Neural cell (in vitro differentiated cells): ENCODE results near the gene THYN1.

Experiments
- EP300 ChIP-seq: fragments of 450-650 bp; conservative IDR thresholded peaks from 2 replicates; pipeline ENCODE4 v1.6.1; 2014; ENCODE audit warnings: antibody characterized with exemption, mild to moderate bottlenecking, moderate library complexity; ENCODE audit not compliant: poor library complexity, severe bottlenecking
- EZH2 ChIP-seq: fragments of 200-600, 300-800 bp; shearing (Covaris generic), sonication (generic); IDR thresholded peaks from 2 replicates; pipeline ENCODE4 v1.6.1; 2014; ENCODE audit warnings: antibody characterized with exemption, low read length, borderline replicate concordance, mild to moderate bottlenecking; ENCODE audit not compliant: insufficient read depth, poor library complexity, severe bottlenecking
- MXI1 ChIP-seq: fragments of 450-650 bp; conservative IDR thresholded peaks from 2 replicates; pipeline ENCODE4 v1.6.1; 2014; ENCODE audit warnings: antibody characterized with exemption, mild to moderate bottlenecking; ENCODE audit not compliant: poor library complexity, severe bottlenecking
- POLR2AphosphoS5 ChIP-seq: IDR thresholded peaks from 2 replicates; pipeline ENCODE4 v1.6.1; 2012
- RAD21 ChIP-seq: fragments of 450-650 bp; conservative IDR thresholded peaks from 2 replicates; pipeline ENCODE4 v1.6.1; 2014; ENCODE audit warnings: antibody characterized with exemption, mild to moderate bottlenecking, moderate library complexity
- SMC3 ChIP-seq: fragments of 450-650 bp; conservative IDR thresholded peaks from 2 replicates; pipeline ENCODE4 v1.6.1; 2014; ENCODE audit warnings: antibody characterized with exemption, mild to moderate bottlenecking, moderate library complexity; ENCODE audit not compliant: poor library complexity
- TAF1 ChIP-seq: IDR thresholded peaks from 2 replicates; pipeline ENCODE4 v1.6.1; 2012; ENCODE audit warnings: low read depth
- TF ChIP-seq, protein P1 (sequence below): fragments of 450-650 bp; IDR thresholded peaks from 2 replicates; pipeline ENCODE4 v1.5.1; 2014; ENCODE audit warnings: antibody characterized with exemption, mild to moderate bottlenecking, moderate library complexity; ENCODE audit not compliant: poor library complexity, severe bottlenecking
- TF ChIP-seq, protein P2 (sequence below): IDR thresholded peaks from 2 replicates; pipeline ENCODE4 v1.6.1; 2012; ENCODE audit warnings: borderline replicate concordance

DNA sequence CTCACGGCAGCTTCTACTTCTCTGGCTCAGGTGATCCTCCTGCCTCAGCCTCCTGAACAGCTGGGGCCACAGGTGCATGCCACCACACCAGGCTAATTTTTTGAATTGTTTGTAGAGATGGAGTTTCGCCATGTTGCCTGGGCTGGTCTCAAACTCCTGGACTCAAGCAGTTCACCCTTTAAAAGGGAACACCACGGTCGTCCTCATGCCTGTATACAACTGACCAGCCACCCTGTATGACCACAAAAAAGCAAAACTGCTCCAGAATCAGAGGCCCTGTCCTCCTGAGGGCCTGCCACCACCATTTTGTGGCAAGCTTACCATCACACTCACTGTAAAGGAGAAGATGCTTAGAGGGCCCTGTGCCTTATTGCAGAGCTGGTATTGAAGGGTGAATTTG, 25.2 kb upstream of the THYN1 start:
- TF ChIP-seq, protein P1, sequence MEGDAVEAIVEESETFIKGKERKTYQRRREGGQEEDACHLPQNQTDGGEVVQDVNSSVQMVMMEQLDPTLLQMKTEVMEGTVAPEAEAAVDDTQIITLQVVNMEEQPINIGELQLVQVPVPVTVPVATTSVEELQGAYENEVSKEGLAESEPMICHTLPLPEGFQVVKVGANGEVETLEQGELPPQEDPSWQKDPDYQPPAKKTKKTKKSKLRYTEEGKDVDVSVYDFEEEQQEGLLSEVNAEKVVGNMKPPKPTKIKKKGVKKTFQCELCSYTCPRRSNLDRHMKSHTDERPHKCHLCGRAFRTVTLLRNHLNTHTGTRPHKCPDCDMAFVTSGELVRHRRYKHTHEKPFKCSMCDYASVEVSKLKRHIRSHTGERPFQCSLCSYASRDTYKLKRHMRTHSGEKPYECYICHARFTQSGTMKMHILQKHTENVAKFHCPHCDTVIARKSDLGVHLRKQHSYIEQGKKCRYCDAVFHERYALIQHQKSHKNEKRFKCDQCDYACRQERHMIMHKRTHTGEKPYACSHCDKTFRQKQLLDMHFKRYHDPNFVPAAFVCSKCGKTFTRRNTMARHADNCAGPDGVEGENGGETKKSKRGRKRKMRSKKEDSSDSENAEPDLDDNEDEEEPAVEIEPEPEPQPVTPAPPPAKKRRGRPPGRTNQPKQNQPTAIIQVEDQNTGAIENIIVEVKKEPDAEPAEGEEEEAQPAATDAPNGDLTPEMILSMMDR: no peak
- TF ChIP-seq RAD21 (no peak), EZH2 (no peak), EP300 (no peak), POLR2AphosphoS5 (no peak), TAF1 (no peak), MXI1 (no peak), SMC3 (no peak)
- TF ChIP-seq, protein P2, sequence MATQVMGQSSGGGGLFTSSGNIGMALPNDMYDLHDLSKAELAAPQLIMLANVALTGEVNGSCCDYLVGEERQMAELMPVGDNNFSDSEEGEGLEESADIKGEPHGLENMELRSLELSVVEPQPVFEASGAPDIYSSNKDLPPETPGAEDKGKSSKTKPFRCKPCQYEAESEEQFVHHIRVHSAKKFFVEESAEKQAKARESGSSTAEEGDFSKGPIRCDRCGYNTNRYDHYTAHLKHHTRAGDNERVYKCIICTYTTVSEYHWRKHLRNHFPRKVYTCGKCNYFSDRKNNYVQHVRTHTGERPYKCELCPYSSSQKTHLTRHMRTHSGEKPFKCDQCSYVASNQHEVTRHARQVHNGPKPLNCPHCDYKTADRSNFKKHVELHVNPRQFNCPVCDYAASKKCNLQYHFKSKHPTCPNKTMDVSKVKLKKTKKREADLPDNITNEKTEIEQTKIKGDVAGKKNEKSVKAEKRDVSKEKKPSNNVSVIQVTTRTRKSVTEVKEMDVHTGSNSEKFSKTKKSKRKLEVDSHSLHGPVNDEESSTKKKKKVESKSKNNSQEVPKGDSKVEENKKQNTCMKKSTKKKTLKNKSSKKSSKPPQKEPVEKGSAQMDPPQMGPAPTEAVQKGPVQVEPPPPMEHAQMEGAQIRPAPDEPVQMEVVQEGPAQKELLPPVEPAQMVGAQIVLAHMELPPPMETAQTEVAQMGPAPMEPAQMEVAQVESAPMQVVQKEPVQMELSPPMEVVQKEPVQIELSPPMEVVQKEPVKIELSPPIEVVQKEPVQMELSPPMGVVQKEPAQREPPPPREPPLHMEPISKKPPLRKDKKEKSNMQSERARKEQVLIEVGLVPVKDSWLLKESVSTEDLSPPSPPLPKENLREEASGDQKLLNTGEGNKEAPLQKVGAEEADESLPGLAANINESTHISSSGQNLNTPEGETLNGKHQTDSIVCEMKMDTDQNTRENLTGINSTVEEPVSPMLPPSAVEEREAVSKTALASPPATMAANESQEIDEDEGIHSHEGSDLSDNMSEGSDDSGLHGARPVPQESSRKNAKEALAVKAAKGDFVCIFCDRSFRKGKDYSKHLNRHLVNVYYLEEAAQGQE: no peak
